ENCODE measurements around the gene TAS2R38.
"Not testable (repeated sequence)": the region's sequence is repeated elsewhere in the genome, so short reads cannot be mapped to it uniquely, and the experiment has no call there.

Gene TAS2R38

DNA sequence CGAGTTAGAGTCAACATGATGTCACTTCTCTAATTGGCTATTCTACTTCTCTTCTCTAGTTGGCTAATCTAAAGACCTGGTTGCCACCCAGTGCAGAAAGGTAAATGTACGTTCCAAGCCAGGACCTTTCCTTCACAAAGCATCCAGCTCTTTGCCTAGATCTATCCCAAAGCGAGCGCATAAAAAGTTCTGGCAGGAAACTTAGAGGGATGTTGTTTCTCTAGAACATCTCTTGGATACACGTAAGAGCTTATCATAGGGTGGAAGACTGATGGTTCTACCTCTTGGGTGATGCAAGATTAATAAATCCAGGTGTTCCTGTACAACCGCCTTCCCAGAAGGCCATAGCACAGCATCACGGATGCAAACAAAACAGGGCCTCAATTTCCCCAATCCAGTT is at the start of gene TAS2R38:
TSS of gene TAS2R38 (minus strand) at position 101 of the 400 bp plus-strand sequence. CDS start at position 17, 84 bp downstream.
- no peak for DNase-seq

DNA sequence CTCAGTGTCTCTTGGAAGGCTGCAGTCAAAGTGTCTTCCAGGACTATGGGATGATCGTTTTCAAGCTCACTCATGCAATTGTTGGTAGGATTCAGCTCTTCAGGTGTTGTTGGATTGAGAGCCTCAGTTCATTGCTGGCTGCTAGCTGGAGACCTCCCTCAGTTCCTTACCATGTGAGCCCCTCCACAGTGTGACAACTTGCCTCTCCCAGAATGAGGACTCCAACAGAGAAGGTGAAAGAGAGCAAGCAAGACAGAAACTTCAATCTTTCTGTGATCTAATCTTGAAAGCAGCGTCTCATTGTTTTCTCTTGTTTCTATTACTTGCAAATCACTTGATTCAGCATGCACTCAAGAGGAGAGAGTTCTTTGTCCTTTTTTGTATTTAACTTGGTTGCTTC is 44.6 kb upstream of the TAS2R38 start:
- DNase-seq, result no peak

DNA sequence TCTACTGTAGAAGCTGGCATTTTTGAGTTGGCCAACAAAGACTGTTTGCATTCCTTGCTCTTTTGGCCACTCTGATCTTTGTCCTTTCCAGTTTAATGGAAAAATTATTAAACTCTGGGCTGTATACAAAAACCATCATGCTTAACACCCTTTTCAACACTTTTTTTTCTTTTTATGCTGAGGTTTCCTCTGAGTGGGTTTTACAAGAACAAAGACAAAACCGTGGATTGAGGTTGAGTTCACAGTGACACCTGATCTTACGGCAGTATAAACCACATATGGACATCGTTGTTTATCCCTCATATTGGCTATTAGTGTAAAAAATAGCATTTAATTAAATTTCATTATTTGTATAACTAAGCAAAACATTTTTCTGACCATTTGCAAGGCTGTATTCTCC is 43.9 kb upstream of the TAS2R38 start:
- no peak for DNase-seq

DNA sequence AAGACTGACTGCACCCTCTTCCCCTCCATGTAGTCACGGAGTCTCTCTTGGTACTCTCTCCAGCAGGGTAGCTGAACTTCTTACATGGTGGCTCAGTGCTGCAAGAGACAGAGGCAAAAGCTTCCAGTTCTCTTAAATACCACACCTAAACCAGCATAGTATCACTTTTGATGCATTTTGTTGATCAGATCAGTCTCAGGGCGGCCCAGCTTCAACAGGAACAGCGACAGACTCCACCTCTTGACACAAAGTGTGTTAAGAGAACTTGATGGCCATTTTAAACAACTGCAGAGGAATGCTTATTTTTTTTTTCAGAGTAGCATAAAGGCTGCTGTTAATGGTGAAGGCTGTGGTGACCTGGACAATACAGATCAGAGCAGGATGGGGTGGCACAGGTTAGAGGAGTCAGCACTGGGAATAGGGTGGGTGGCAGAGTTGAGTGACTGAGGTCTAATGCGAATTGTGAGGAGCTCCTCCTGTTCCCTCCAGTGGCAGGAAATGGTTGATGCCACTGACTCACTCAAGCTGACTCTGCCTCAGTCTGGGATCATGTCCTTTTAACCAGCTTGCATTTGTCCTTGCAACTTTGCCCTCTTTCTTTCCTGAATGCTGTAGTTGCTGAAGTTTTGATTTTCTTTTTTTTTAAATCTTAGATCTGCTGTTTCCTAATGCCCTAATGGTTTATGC is 39.4 kb upstream of the TAS2R38 start:
- no peak for DNase-seq

DNA sequence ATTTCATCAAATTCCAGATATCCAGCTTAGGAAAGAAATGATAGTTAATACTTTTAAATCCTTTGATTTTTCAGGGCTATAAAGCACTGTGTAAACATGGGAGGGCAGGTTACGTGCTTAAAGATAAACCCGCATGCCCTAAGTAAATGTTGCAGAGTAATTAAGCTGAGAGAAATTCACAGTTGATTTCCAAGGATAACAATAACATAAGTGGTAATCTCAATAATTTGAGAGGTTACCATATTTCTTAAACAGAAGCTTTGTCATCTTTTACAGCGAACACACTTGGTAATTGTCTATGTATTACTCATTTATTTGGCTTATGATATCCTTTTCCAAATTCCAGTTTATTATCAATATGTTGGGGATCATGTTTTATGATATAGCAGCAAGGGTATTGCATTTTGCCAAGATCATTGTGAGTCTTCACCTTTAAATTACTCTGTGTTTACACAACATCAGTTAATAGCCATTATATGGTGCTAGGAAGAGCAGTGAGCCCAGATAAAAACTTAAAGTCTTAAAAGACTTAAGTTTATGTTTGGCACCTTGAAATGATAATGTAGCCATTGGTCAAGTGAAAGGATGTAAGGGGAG is 37.5 kb upstream of the TAS2R38 start:
- no peak for DNase-seq

DNA sequence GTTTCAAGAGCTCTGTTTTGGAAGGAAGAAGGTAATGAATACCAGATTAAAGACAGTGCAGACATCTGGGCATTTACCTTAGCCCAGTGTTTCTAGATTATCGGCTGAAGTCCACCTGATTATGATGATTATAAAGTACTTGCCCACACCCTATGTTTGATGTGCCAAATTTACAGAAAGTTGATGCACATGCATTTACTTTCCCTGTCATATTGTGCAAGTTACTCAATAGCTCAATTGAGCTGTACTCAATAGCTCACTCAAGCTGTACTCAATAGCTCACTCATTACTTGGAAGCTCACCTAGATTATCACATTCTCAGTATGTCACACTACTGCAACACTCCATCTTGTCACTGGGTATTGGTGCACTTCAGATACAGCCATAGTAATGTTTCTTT is 35.6 kb upstream of the TAS2R38 start:
- no peak for DNase-seq

DNA sequence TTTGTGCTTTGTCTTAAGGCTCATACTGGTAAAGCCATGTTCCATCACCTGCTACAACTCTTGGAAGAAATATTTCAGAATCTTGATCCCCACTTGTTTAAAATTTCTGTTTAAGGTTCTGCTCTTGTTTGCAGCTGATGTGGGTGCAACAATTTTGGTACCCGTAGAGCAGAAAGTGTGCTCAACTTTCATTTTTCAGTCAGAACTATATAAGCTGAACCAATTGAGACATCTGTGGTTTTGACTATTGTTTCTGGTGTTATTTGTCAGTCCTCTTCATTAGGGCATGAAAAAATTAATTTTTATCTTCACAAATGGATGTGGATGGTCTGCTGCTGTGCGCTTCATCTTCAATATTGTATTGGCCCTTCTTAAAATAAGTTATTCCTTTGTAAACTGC is 33.0 kb upstream of the TAS2R38 start:
- no peak for DNase-seq

DNA sequence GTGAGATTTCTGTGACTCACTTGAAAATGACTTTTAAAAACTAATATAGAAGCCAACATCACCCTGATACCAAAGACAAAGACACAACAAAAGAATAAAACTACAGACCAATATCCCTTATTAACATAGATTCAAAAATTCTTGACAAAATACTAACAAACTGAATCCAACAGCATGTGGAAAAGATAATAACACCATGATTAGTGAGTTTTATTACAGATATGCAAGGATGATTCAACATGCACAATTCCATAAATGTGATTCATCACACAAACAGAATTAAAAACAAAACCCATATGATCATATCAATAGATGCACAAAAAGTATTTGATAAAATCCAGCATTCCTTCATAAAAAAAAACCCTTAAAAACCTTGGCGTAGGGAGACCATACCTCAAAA is 28.6 kb upstream of the TAS2R38 start:
- no peak for DNase-seq

DNA sequence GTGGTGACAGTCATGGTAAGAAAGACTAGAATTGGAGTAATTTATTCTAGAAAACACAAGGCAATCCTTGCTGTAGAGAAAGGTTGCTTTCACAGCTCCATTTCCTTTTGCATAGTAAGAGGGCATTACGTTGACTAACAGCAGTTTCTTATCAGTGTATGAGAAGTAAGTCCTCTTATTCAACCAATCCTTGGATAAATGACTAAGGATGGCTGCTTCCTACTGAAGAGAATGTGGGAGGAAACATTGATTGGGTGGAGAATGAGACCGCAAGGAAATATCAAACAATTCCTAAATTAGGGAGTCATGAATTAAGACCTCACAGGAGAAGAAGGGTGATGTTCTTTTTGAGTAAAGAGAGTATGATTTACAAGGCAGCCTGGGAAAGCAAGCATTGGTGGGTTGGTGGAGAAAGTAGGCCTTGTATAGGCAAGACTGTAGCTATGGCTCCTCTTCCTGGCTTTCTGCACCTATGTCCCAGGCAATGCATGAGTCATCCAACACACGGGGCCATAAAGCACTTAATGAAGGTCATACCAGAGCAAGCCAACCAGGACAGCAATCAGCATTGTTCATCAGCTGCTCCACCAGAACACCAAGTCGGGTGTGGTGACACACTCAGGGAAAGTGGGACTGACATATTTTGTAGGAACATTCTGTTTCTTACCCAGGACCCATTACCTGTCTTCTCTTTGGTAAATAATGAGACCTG is 27.7 kb upstream of the TAS2R38 start:
- no peak for DNase-seq

DNA sequence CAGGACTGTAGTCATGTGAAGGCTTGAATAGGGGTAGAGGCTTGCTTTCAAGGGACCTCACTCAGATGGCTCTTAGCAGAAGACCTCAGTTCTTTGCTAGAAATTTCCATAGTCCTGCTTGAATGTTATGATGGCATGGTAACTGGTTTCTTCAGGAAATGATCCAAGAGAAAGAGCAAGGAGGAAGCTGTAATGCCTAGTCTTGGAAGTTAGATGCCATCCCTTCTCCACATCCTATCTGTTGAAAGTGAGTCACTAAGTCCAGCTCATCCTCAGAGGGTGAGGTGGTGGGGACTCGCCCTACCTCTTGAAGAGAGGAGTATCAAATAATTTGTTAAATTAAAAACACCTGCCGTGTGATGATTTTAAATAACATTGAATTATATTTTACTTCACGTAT is 26.7 kb upstream of the TAS2R38 start:
- DNase-seq, result no peak

DNA sequence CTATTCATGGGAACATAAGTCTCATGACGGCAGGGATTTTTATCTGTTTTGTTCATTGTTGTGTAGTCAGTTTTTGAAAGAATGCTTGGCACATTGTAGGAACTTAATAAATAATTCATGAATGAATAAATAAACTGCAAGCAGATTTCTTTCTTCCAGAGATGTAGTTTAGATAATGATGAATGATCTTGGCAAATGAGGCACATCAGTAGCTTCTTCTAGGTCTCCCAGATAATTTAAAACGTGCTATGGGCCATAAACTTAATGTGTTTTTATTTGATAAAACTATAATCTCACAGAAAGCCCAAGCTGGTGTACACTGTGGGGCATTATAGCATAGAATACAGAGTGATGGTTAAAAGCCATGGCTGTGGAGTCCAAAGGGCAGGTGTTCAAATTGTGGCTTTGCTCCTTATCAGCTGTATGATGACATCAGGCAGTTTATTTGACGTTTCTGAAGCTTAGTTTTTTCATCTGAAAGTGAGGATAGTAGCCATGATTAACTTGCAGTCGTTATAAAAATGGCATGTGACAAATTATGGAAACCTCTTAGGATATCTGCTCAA is 25.6 kb upstream of the TAS2R38 start:
- DNase-seq, result no peak

DNA sequence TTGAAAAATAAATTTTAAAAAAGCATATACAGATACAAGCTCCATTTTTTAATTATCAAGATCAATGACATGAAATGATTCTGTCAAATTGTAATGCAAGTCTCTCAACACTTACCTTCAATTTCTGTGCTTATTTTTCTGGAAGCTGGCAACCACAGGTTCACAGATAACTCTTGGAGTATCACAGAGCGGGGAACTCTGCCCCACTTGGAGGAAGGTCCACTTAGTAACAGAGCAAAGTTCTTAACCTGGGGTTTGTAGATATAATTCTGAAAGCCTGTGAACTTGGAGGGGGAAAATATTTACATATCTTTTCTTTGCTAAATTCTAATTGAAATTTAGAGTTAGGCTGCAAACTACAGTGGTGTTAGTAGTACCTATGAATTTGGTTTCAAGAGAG is 19.8 kb upstream of the TAS2R38 start:
- DNase-seq, result no peak

DNA sequence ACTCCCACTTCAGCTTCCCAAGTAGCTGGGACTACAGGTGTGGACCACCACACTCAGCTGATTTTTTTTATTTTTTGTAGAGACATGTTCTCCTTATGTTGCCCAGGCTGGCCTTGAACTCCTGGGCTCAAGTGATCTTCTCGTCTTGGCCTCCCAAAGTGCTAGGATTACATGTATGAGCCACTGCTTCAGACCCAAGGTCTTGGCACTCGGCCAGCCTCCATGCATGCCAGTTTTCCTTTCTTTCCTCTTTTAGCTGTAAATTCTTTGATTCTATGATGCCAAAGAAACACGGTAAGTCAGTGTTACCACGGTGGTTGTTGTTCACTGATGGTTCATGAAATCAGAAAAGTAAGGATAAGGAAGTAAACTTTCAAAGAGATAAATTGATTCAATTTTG is 19.1 kb upstream of the TAS2R38 start:
- no peak for DNase-seq

DNA sequence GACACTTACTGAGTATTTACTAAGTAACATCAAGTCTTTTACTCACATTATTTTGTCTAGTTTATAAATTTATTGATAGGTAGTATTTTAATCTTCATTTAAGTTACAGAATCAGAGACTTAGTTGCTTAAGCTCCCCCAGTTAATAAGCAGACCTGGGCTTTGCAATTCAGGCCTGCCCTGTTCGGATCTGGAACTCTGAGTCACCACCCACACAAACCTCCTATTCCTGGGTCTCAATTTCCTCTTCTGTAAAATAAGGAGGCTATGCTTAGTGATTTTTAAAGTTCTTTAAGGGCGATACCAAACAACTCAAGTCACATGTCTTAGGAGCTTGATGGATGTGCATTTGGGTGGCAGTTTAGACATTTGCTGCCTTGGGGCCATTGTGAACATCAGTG is 18.6 kb upstream of the TAS2R38 start:
- DNase-seq, result no peak

DNA sequence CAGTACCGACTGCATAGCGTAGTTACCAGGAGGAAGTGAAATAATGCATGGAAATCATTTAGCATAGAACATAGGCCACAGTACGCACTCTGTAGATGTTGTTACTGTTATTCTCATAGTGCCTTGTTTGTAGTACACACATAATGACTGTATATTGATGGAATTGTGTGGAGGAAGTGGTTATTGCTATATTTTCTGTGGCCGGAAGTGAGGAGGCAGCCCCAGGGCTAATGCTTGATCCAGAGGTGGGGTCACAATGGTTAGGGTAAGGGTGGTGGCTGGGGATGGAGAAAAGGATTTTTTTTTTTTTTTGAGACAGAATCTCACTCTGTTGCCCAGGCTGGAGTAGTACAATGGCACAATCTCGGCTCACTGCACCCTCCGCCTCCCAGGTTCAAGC is 17.6 kb upstream of the TAS2R38 start:
- DNase-seq, result no peak

DNA sequence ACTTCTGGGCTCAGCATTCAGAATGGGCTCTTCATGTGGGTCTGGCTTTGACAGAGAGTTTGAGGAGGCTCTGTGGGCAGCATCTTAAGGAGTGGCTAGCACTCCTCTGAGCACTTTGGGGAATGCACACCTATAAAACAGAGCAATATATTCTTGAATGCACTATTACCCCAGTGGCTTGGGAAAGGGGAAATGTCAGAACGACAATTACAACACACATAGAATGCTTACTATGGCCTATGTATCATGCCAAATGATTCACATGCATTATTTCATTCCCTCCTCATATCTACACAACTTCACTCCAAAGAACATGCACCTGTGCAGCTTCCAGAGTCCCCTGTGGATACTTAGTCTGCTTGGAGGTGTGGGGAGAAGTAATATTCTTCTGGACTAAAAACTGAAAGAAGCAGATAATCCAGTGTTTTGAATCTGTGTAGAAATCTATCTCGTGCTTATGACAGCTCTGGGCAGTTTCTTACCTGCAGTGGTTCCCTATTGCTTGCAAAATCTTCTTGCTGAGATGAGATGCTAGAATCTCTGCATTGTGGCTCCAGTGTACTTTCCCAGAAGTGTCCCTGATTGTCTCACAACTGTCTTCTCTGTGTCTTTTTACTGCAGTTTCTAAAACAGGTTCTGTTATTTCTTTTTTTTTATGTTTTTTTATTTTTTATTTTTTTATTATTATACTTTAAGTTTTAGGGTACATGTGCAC is 16.6 kb upstream of the TAS2R38 start:
- DNase-seq, result no peak

DNA sequence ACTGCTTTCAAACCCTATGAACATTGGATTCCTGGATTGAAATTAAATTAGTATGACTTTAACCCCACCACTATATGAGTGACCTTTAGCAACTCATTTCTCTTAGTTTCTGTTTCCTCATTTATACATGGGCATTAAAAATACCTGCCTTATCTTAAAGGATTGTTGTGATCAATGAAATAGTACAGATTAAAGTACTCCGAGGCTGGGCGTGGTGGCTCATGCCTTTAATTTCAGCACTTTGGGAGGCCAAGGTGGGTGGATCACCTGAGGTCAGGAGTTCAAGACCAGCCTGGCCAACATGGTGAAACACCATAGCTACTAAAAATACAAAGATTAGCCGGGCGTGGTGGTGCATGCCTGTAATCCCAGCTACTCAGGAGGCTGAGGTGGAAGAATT is 14.2 kb upstream of the TAS2R38 start:
- DNase-seq, result not testable (repeated sequence)

DNA sequence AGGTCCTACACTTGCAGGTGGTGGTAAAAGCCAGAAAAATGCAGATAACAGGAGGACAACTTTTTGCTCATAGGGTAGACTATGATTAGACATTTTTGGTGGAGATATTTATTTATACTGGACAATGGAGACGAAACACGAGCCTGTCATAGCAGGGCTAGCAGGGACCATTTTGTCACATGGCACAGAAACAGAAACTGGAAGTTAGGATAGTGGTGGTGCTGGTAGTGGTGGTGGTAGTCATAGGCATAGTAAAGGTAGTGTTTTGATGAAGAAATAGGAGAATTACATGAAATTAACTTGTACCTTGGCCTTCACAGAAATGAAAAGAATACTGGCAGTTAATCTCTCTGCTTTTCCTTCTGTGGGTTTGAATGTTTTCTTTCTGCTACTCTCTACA is 13.3 kb upstream of the TAS2R38 start:
- no peak for DNase-seq

DNA sequence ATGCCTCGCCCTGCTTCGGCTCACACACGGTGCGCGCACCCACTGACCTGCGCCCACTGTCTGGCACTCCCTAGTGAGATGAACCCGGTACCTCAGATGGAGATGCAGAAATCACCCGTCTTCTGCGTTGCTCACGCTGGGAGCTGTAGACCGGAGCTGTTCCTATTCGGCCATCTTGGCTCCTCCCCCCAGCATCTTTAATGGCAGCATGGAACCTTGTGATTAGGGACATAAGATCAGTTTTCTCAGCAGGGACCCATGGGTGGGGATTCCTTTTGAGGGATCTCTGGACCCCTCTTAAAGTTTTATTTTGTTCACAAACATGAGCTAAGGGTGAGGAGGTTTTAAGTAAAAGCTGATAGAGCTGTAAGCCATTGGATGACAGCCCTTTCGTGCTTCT is 12.4 kb upstream of the TAS2R38 start:
- not testable (repeated sequence) for DNase-seq

DNA sequence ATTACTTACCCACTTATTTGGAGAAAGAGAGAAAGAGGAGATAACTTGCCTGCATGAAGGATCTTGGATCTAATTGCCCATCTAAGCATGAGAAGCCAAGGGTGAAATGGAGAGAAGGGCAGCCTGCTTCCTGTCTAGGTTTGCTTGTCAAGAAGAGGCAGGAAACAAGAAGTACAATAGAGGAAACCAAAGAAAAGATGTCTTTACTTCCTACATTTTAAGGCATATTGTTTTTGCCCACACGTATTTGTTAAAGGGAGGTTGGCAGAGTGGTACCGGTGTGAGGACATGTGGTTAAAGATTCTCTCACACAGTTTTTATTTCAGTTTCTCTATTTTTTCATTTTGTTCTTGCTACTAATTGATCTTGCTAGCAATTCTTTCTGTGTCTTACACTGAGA is 6.0 kb upstream of the TAS2R38 start:
- DNase-seq, result no peak

DNA sequence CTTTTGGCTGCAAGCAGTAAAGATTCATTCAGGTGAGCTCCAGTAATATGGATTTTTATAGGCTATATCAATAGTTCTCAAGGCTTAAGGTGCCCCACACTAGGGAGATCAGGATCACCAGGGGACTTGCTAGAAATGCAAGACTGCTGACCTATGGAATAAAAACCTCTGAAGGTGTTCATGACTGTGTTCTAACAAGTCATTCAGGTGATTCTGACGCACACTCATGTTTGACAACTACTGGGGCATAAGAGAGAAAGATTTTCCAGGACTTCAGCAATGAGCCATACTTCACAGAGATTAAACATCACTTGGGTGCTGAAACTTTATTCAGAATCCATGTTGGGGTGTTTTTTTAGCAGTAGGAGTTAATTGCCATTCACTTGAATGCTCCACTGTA is 4.8 kb upstream of the TAS2R38 start:
- no peak for DNase-seq

DNA sequence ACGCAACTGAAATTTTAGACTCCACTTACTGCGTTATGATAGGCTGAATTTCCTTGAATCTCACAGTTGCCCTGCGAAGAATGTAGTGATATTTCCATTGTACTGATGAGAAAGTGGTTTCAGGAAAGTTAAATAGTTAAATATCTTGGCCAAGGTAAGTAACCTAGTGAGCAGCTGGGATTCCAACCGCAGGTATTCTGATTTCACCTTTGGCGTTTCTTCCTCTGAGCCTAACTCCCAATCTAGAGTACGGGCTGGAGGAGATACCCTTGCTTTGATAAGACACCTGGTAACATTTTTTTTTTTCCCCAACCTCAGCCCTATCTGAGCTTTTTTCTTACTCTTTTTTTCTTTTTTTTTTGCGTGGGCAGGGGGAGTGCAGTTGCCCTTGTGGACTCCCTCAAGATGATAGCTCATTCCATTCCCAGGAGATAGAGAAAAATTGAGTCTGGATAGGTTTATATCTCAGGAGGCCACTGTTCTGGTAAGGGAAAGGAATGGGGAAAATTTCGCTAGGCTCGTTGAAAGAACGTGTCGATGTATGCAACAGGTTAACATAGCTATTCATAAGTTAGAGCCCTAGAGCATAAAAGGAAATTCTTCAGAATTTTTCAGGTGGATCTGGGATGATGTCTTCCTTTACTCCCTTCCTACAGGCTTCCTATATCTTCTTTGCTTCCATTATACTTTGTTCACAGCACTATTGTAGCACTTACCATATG is 3.1 kb upstream of the TAS2R38 start:
- DNase-seq, result no peak

Measured in activated effector memory CD4-positive, alpha-beta T cell treated with anti-CD3 and anti-CD28 coated beads, Interleukin-2, amount 50 U/mL, for 16 hours (primary cell).